Measurements from ENCODE around the gene PLOD2. TPM values are rescaled to one million over a fixed set of nuclear protein-coding genes. Genes with fewer than 3 reads are reported as not detected.

The PLOD2 gene
- total and polyA plus RNA-seq, 2 of the 8 experiments (the other 6 are each of a cell fraction or from before 2014, with no cell fraction given), result 4.0 to 28.7 TPM

DNA sequence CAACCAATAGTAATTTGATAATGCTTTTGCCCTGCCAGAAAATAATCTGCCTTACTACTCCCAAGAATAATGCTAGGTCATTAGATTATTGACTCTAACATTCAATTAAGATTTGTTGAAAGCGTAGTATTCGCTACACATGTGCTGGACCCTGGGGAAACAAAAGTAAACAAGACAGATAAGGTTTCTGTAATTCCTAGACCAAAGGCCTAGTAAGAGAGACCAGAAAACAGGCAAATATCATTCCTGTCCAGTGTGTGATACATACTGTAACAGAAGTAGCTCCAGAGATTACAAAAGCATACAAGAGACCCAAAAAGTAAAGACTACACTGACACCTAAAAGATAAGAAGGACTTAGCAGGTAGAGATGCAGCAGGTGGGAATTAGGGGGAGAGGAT is 60.8 kb downstream of the PLOD2 start (continued):
- TF ChIP-seq TAF1 (IDR thresholded peaks at IDR 0.05; ENCODE audit: low read depth, low read length) (no peak), CBX5 (IDR thresholded peaks at IDR 0.05; ENCODE audit: low read depth, low read length) (no peak), BCL11A (IDR thresholded peaks at IDR 0.05; ENCODE audit: low read depth in 2 of 2, low read length in 2 of 2) (no peak), RAD21 (IDR thresholded peaks at IDR 0.05 in 1 of 2, conservative IDR thresholded peaks at IDR 0.05 in 1 of 2; ENCODE audit: low read depth in 2 of 2, low read length in 2 of 2) (no peak), EZH2 (IDR thresholded peaks at IDR 0.05; ENCODE audit: low read depth, low read length, severe bottlenecking) (no peak)

All from H1 (cell line).